ENCODE data around the gene SYMPK.
"Not testable (repeated sequence)": the region's sequence is repeated elsewhere in the genome, so short reads cannot be mapped to it uniquely, and the experiment has no call there.

The SYMPK gene

GRCh38 chr19:45885556-45886426 lies 22.8 kb upstream of the SYMPK start, which contains the start of gene IRF2BP1:
TSS of gene IRF2BP1 (minus strand) at chr19:45886141. CDS start at chr19:45885774, 367 bp downstream.
- DNase-seq, result peak; percentile 89

GRCh38 chr19:45884682-45885555 lies 22.0 kb upstream of the SYMPK start:
- DNase-seq, result no peak

GRCh38 chr19:45883881-45884681 lies 21.1 kb upstream of the SYMPK start:
- DNase-seq, result no peak

GRCh38 chr19:45883586-45883880 lies 20.6 kb upstream of the SYMPK start:
- no peak for DNase-seq

GRCh38 chr19:45882652-45883585 lies 20.0 kb upstream of the SYMPK start:
- peak; percentile 84 for DNase-seq

- DNase-seq, result no peak
Measured at GRCh38 chr19:45881909-45882528, 19.1 kb upstream of the SYMPK start.

- no peak for DNase-seq
Measured at GRCh38 chr19:45881082-45881908, 18.3 kb upstream of the SYMPK start.

- no peak for DNase-seq
Measured at GRCh38 chr19:45879971-45880370, 17.0 kb upstream of the SYMPK start.

- no peak for DNase-seq
Measured at GRCh38 chr19:45879055-45879454, 16.1 kb upstream of the SYMPK start.

- no peak for DNase-seq
Measured at GRCh38 chr19:45878043-45878794, 15.3 kb upstream of the SYMPK start.

- no peak for DNase-seq
Measured at GRCh38 chr19:45876411-45877197, 13.7 kb upstream of the SYMPK start.

GRCh38 chr19:45876161-45876410 lies 13.1 kb upstream of the SYMPK start:
- DNase-seq, result no peak

- DNase-seq, result no peak
Measured at GRCh38 chr19:45874620-45874966, 11.6 kb upstream of the SYMPK start.

GRCh38 chr19:45873219-45873772 lies 10.3 kb upstream of the SYMPK start:
- no peak for DNase-seq

GRCh38 chr19:45872095-45872919 lies 9.4 kb upstream of the SYMPK start:
- DNase-seq, result no peak

GRCh38 chr19:45870798-45871197 lies 7.9 kb upstream of the SYMPK start:
- no peak for DNase-seq

GRCh38 chr19:45867241-45867640 lies 4.3 kb upstream of the SYMPK start:
- not testable (repeated sequence) for DNase-seq

Measured in activated CD4-positive, alpha-beta T cell treated with anti-CD3 and anti-CD28 coated beads, Interleukin-2, amount 50 U/mL, for 1 hour (primary cell).